Smooth muscle cell (in vitro differentiated cells): ENCODE data around the gene GALNT2. TPM values are rescaled to one million over a fixed set of nuclear protein-coding genes. Genes with fewer than 3 reads are reported as not detected.
A peak's percentile ranks its signal among the peaks of the same experiment; 100 is the strongest.

Experiments used
- DNase-seq: peaks from one replicate; lab custom pipeline; 2025; ENCODE audit not compliant: unreplicated experiment; lab: John Stamatoyannopoulos, UW
- H2AFZ ChIP-seq: fragments of 200-600 bp; sonication (generic); 2 replicates; pipeline ENCODE4 v1.6.0; 2016; ENCODE audit warnings: antibody characterized with exemption, low read depth, mild to moderate bottlenecking
- H3F3A ChIP-seq: fragments of 200-600 bp; sonication (generic); 2 replicates; pipeline ENCODE4 v1.6.0; 2017; ENCODE audit warnings: antibody characterized with exemption, low read depth
- H3K27ac ChIP-seq: fragments of 200-600 bp; sonication (generic); 2 replicates; pipeline ENCODE4 v1.5.1; 2016; ENCODE audit warnings: low read depth, mild to moderate bottlenecking
- H3K27me3 ChIP-seq: fragments of 200-600 bp; sonication (generic); 2 replicates; pipeline ENCODE4 v1.6.1; 2016; ENCODE audit warnings: low read depth, mild to moderate bottlenecking
- H3K36me3 ChIP-seq: fragments of 200-600 bp; sonication (generic); 2 replicates; pipeline ENCODE4 v1.5.1; 2016; ENCODE audit warnings: low read depth
- H3K4me1 ChIP-seq: fragments of 200-600 bp; sonication (generic); 2 replicates; pipeline ENCODE4 v1.5.1; 2016; ENCODE audit warnings: low read depth
- H3K4me2 ChIP-seq: fragments of 200-600 bp; sonication (generic); 2 replicates; pipeline ENCODE4 v1.6.0; 2016; ENCODE audit warnings: mild to moderate bottlenecking
- H3K4me3 ChIP-seq: fragments of 200-600 bp; sonication (generic); 2 replicates; pipeline ENCODE4 v1.5.1; 2016; ENCODE audit warnings: mild to moderate bottlenecking
- H3K79me2 ChIP-seq: fragments of 200-600 bp; sonication (generic); 2 replicates; pipeline ENCODE4 v1.6.0; 2016; ENCODE audit warnings: low read depth, mild to moderate bottlenecking
- H3K9ac ChIP-seq: fragments of 200-600 bp; sonication (generic); 2 replicates; pipeline ENCODE4 v1.6.0; 2016; ENCODE audit warnings: low read depth
- H3K9me3 ChIP-seq: fragments of 200-600 bp; sonication (generic); replicated peaks from 2 replicates; pipeline ENCODE4 v1.5.1; 2016; ENCODE audit warnings: low read depth
- H4K20me1 ChIP-seq: fragments of 200-600 bp; sonication (generic); 2 replicates; pipeline ENCODE4 v1.6.0; 2016; ENCODE audit warnings: low read depth
- WGBS: methylation state at CpG from one replicate; pipeline ENCODE4 v1.1.7; 2016; ENCODE audit warnings: low lambda C conversion rate; 5-methylcytosine and 5-hydroxymethylcytosine counted together
- polyA plus RNA-seq: library from polyadenylated mRNA; unstranded; fragments of >200 nt; fragmentation: Nextera tagmentation; extraction: Ambion mirVana; gene quantifications from 2 replicates; pipeline ENCODE4 v1.2.1, GENCODE V29; 2016
- total RNA-seq: library from RNA; depleted of rRNA; stranded (reverse); fragments of >200 nt; gene quantifications from 2 replicates; pipeline ENCODE4 v1.2.3, GENCODE V29; 2014
- TF ChIP-seq, protein P1 (sequence below): fragments of 200-600 bp; sonication (generic); IDR thresholded peaks from 2 replicates; pipeline ENCODE4 v1.5.1; 2017; ENCODE audit warnings: borderline replicate concordance, mild to moderate bottlenecking, antibody characterized with exemption; ENCODE audit not compliant: insufficient read depth, poor library complexity, severe bottlenecking

GALNT2 gene
- total and polyA plus RNA-seq, 2 experiments from 2014 or later: 76.4 to 152 TPM

DNA sequence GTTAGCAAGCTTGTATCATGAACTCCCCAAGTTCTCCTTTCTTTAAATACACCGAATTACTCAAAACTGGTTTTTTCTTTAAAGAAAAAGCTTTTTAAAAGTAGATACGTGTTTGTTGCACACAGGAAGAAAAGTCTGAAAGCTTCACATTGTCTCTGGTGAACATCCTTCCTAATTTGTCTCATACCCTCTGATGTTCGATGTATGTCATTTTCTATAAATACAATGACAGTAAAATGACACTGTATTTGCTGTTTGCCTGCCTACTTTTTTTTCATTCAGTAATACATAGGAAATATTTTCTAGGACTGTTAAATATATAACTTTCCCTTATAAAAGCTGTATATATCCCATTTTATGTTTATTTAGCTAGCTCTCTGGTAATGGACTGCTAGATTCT is 153.9 kb downstream of the GALNT2 start:
- Histone ChIP-seq H3K4me3 (no peak overlapping the region), H3K79me2 (peaks cover 61% of the 10 kb centered on the region), H3K27me3 (no peaks in the 10 kb centered on the region), H2AFZ (no peak overlapping the region), H3K4me2 (no peak overlapping the region), H4K20me1 (peaks cover 93% of the 10 kb centered on the region), H3K9me3 (no peaks in the 10 kb centered on the region), H3K36me3 (no peaks in the 10 kb centered on the region), H3K27ac (no peak overlapping the region), H3F3A (no peaks in the 10 kb centered on the region), H3K4me1 (peaks cover 8% of the 10 kb centered on the region), H3K9ac (no peak overlapping the region)
- TF ChIP-seq, protein P1, sequence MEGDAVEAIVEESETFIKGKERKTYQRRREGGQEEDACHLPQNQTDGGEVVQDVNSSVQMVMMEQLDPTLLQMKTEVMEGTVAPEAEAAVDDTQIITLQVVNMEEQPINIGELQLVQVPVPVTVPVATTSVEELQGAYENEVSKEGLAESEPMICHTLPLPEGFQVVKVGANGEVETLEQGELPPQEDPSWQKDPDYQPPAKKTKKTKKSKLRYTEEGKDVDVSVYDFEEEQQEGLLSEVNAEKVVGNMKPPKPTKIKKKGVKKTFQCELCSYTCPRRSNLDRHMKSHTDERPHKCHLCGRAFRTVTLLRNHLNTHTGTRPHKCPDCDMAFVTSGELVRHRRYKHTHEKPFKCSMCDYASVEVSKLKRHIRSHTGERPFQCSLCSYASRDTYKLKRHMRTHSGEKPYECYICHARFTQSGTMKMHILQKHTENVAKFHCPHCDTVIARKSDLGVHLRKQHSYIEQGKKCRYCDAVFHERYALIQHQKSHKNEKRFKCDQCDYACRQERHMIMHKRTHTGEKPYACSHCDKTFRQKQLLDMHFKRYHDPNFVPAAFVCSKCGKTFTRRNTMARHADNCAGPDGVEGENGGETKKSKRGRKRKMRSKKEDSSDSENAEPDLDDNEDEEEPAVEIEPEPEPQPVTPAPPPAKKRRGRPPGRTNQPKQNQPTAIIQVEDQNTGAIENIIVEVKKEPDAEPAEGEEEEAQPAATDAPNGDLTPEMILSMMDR: no peak
- no peak for DNase-seq
- WGBS: 92% methylated on average over 3 of the region's 3 CpGs

DNA sequence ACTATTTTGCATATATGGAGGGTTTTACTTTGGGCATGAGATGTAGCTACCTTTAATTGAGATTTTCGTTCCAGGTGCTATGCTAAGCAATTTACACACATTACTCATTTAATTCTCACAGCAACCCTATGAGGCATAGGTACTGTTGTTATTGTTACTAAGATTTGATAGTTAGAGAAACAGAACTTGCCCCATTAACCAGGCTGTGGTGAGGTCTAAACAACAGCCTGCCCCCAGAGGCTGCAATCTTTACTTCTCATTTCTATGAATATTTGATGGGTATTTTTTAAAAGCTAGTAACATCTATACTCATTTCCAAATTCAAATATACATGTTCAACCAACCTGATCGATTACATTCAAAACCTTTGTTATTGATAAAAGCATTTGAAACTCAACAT is 155.6 kb downstream of the GALNT2 start:
- WGBS: 92% methylated on average over 2 of the region's 2 CpGs
- TF ChIP-seq, protein P1: no peak
- H3K4me2 ChIP-seq: no peak overlapping the region
- H3K9ac ChIP-seq: no peak overlapping the region
- H3K4me3 ChIP-seq: no peak overlapping the region
- H3K27ac ChIP-seq: no peak overlapping the region
- no peaks in the 10 kb centered on the region for H3K9me3 ChIP-seq
- H4K20me1 ChIP-seq: peaks cover 84% of the 10 kb centered on the region
- H3F3A ChIP-seq: no peaks in the 10 kb centered on the region
- no peaks in the 10 kb centered on the region for H3K27me3 ChIP-seq
- H3K79me2 ChIP-seq: peaks cover 55% of the 10 kb centered on the region
- H3K36me3 ChIP-seq: no peaks in the 10 kb centered on the region
- H2AFZ ChIP-seq: no peak overlapping the region
- H3K4me1 ChIP-seq: peaks cover 8% of the 10 kb centered on the region
- DNase-seq: no peak

DNA sequence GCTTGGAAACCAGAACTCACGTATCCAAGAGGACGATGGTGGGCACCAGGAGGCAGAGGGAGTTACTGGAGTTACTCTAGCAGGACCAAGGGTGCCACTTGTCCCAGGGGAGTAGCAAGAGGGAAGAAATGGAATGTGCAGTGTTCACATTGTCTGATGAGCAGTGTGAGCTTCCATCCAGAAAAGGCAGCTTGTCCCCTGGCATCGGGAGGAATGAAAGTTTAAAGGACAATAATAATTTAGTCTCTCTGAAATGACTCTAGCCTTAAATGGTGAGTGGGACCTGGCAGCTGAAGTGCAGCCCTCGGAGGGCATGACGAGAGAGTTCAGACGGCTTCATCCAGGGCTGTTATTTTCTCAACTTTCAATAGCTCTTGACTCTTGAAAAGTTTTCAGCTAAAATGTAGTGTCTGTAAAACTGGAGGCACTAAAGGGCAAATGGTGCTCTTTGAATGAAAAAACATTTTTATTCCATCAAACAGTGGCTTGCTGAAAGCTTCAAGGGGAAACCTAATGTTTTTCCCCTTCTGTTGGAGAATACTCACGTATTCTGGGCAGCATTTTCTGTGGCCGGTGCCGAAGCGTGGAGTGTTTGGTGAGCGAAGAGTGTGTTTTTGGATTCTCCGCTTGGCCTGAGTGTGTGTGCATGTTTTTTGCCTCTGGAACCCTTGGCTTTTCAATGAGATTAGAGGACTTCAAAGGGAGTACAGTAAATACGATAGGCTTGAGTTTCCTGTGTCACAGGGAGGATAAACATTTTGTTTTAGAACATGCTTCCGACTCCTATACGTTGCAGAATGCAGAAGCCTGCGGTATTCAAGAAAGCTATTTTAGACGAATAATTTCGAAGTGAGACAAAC is 157.3 kb downstream of the GALNT2 start:
- TF ChIP-seq, protein P1: no peak
- Histone ChIP-seq H3K9me3 (no peaks in the 10 kb centered on the region), H3K27me3 (no peaks in the 10 kb centered on the region), H3K79me2 (peaks cover 51% of the 10 kb centered on the region), H4K20me1 (peaks cover 84% of the 10 kb centered on the region), H3K4me2 (peak overlapping the region; percentile 71), H2AFZ (no peak overlapping the region), H3K27ac (peak overlapping the region; percentile 20), H3F3A (no peaks in the 10 kb centered on the region), H3K4me1 (peaks cover 8% of the 10 kb centered on the region), H3K9ac (no peak overlapping the region), H3K4me3 (peak overlapping the region; percentile 15), H3K36me3 (no peaks in the 10 kb centered on the region)
- no peak for DNase-seq
- 52% methylated on average over 18 of the region's 18 CpGs for WGBS
